Heart left ventricle (tissue), 13 donors: ENCODE results near the gene GAS2L3.

Experiments used
- CTCF ChIP-seq, 12 donors: fragments of 200-600 bp; sonication (generic) in 4 of 12; IDR thresholded peaks; one replicate each; pipeline versions ENCODE4 v1.5.0 to v1.8.0; 2018 to 2022; ENCODE audit warnings: antibody characterized with exemption in 12 of 12, mild to moderate bottlenecking in 5 of 12
- POLR2A ChIP-seq, 2 donors: fragments of 450-650 bp; IDR thresholded peaks; one replicate each; pipeline ENCODE4 v1.6.1; 2017; ENCODE audit warnings: antibody characterized with exemption in 2 of 2, mild to moderate bottlenecking in 2 of 2, moderate library complexity in 2 of 2
- donor health status: ischemic (EF 13 %, LVEDD 7.1; RV severe dilation, severe dysfunction).
- donor health status: DM: no; HTN: yes; CAD: no.
- donor health status: DM: no; HTN: no; CAD: no.
- donor health status: ischemic (EF 25% LVEDD 6.9; RV normal size, moderate dysfunction).
- donor health status: ischemic (EF 25% LVEDD 5.7; RV mildly dilated, moderate dysfunction).
- donor health status: ischemic (EF 35%, LVEDD 5.7; RV mildly dilated, moderate dysfunction).
- donor health status: nonischemic (EF 11% LVEDD 7.7; RV severe dilation, severe dysfunction).
- donor health status: DM: yes; HTN: yes; CAD: no.
- donor health status: PGD.
- donor health status: ischemic (EF 29% LVEDD 5.4; RV normal size, mild dysfunction).
- donor health status: nonischemic (EF 23%, LVEDD 6.1; RV moderate dilation, normal function).

DNA sequence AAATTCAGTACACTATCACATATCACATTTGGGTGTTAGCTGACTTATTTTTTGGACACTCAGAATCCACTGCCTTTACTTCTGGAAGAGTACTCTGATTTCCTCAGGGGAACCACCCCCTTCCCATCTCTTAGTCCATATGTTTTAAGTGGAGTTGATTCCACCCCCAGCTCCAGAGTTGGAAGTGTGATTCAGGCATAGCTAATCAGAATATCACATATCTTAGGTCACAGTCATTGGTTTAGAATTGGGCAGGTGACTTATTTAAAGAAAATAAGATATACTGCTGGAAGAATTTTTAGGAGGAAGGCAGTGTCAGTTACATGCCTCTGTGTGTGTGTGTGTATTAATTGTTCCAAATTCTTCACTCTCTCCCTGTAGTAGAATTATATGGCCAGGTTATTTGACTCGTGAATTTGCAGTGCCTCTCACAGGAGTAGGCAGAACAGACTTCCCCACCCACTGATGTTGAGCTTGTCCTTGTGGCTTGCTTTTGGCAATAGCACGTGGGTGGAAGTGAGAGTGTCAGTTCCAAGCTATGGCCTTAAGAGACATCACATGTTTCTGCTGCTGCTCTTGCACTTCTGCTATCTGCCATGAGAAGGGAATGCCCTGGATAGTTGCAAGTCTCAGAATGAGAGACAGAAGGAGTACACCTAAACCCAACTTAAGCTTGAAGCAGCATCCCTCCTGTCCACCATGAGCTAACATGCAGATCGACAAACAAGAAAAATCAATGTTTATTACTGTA, 6.4 kb upstream of the GAS2L3 start:
- TF ChIP-seq CTCF (IDR thresholded peaks at IDR 0.05) (no peak), POLR2A (IDR thresholded peaks at IDR 0.05) (no peak)
